A549 (cell line): Measurements from ENCODE around the gene MED12L. TPM values are rescaled to one million over a fixed set of nuclear protein-coding genes. Genes with fewer than 3 reads are reported as not detected.

Experiments
- ATAC-seq, 2 experiments: fragments of 200-7000 bp in 1 of 2; fragments of >200 bp in 1 of 2; cut with Nextera tagmentation in 1 of 2; cut with Tn5 transposase in 1 of 2; 3 replicates each; pipeline versions ENCODE4 v1.8.0 to v1.9.1; 2018 to 2020; ENCODE audit warnings: mild to moderate bottlenecking in 1 of 2, moderate library complexity in 1 of 2
- CTCF ChIA-PET: fragments of 300-600 bp; sonication (Branson Sonifier 250); formaldehyde crosslinking; extraction: SDS; loops from one replicate; lab custom pipeline; 2021; ENCODE audit warnings: antibody characterized with exemption, inconsistent platforms; lab: Yijun Ruan, JAX
- POLR2A ChIA-PET: fragments of 350-600 bp; formaldehyde crosslinking; extraction: SDS; loops from one replicate; lab custom pipeline; 2021; ENCODE audit warnings: antibody characterized with exemption, inconsistent platforms; lab: Yijun Ruan, JAX
- DNase-seq, 2 experiments: peaks; one replicate each; pipeline versions ENCODE4 v3.0.0 to v3.0.0-alpha.2; 2011 to 2016; ENCODE audit warnings: low read depth in 1 of 2, low spot score in 1 of 2
- FAIRE-seq: peaks from 2 replicates; lab custom pipeline; 2011; peaks lifted over from hg19 to GRCh38; lab: Jason Lieb, UNC
- H3K27ac ChIP-seq, 2 experiments: fragments of >200 bp; sonication (Bioruptor Twin); formaldehyde crosslinking; 3 replicates each; pipeline ENCODE4 v1.5.1; 2016 to 2017
- H3K4me1 ChIP-seq: fragments of >200 bp; sonication (Bioruptor Twin); formaldehyde crosslinking; 3 replicates; pipeline ENCODE4 v1.6.1; 2016
- H3K4me2 ChIP-seq: fragments of >200 bp; sonication (Bioruptor Twin); formaldehyde crosslinking; 3 replicates; pipeline ENCODE4 v1.6.1; 2016
- H3K4me3 ChIP-seq: fragments of >200 bp; sonication (Bioruptor Twin); formaldehyde crosslinking; 3 replicates; pipeline ENCODE4 v1.5.1; 2016
- H3K9me3 ChIP-seq: fragments of >200 bp; sonication (Bioruptor Twin); formaldehyde crosslinking; 3 replicates; pipeline ENCODE4 v1.6.1; 2016
- BHLHE40 ChIP-seq: IDR thresholded peaks from 2 replicates; pipeline ENCODE4 v1.6.1; 2012; ENCODE audit warnings: low read depth, low read length, inconsistent platforms
- CHD2 ChIP-seq: fragments of 150-350 bp; IDR thresholded peaks from 2 replicates; pipeline ENCODE4 v1.6.1; 2014; ENCODE audit warnings: low read length; ENCODE audit not compliant: partially characterized antibody
- EHMT2 ChIP-seq: fragments of 200-600 bp; sonication (generic); IDR thresholded peaks from 2 replicates; pipeline ENCODE4 v1.6.1; 2016; ENCODE audit warnings: antibody characterized with exemption, low read depth, mild to moderate bottlenecking, moderate library complexity
- FOSB ChIP-seq: fragments of 250-450 bp; sonication (Bioruptor Pico); IDR thresholded peaks from 2 replicates; pipeline ENCODE4 v1.5.0; 2020; ENCODE audit warnings: mild to moderate bottlenecking, moderate library complexity
- HDAC2 ChIP-seq: fragments of 200-600 bp; sonication (generic); IDR thresholded peaks from 2 replicates; pipeline ENCODE4 v1.6.1; 2016
- KDM5A ChIP-seq: fragments of 200-600 bp; sonication (generic); IDR thresholded peaks from 2 replicates; pipeline ENCODE4 v1.6.1; 2016; ENCODE audit warnings: antibody characterized with exemption, mild to moderate bottlenecking
- MAFK ChIP-seq: fragments of 450-650 bp; IDR thresholded peaks from 2 replicates; pipeline ENCODE4 v1.6.1; 2014; ENCODE audit not compliant: partially characterized antibody
- MYC ChIP-seq: IDR thresholded peaks from 2 replicates; pipeline ENCODE4 v1.6.1; 2012; ENCODE audit warnings: mild to moderate bottlenecking, inconsistent platforms, low read length, improper control_type of control experiment, borderline replicate concordance
- NPAS2 ChIP-seq: fragments of 250-450 bp; sonication (Bioruptor Pico); IDR thresholded peaks from 2 replicates; pipeline ENCODE4 v1.8.0; 2022; ENCODE audit warnings: mild to moderate bottlenecking, moderate library complexity, borderline replicate concordance
- PHF8 ChIP-seq: fragments of 200-600 bp; sonication (generic); IDR thresholded peaks from 2 replicates; pipeline ENCODE4 v1.6.1; 2016; ENCODE audit warnings: low read depth, mild to moderate bottlenecking, antibody characterized with exemption, moderate library complexity, borderline replicate concordance
- POLR2AphosphoS2 ChIP-seq: conservative IDR thresholded peaks from 2 replicates; pipeline ENCODE4 v1.6.1; 2012; ENCODE audit warnings: low read length, improper control_type of control experiment, inconsistent platforms
- RARB ChIP-seq: fragments of 250-450 bp; sonication (Bioruptor Pico); IDR thresholded peaks from 2 replicates; pipeline ENCODE4 v1.8.0; 2021; ENCODE audit warnings: mild to moderate bottlenecking, moderate library complexity
- REST ChIP-seq: fragments of 200-600 bp; sonication (generic); IDR thresholded peaks from 2 replicates; pipeline ENCODE4 v1.6.1; 2016; ENCODE audit warnings: antibody characterized with exemption, mild to moderate bottlenecking, moderate library complexity
- RNF2 ChIP-seq: fragments of 200-600 bp; sonication (generic); IDR thresholded peaks from 2 replicates; pipeline ENCODE4 v1.6.1; 2016; ENCODE audit warnings: low read depth, mild to moderate bottlenecking, antibody characterized with exemption, moderate library complexity, borderline replicate concordance
- TFCP2L1 ChIP-seq: fragments of 250-450 bp; sonication (Bioruptor Pico); IDR thresholded peaks from 2 replicates; pipeline ENCODE4 v1.5.0; 2021; ENCODE audit warnings: mild to moderate bottlenecking
- TP53 ChIP-seq: fragments of 250-450 bp; sonication (Bioruptor Pico); IDR thresholded peaks from 2 replicates; pipeline ENCODE4 v1.5.0; 2021; ENCODE audit warnings: mild to moderate bottlenecking, moderate library complexity
- ZFP36 ChIP-seq: fragments of 450-650 bp; IDR thresholded peaks from 2 replicates; pipeline ENCODE4 v1.6.1; 2014; ENCODE audit warnings: borderline replicate concordance; ENCODE audit not compliant: partially characterized antibody
- ZNF302 ChIP-seq: fragments of 250-450 bp; sonication (Bioruptor Pico); IDR thresholded peaks from 2 replicates; pipeline ENCODE4 v1.9.0; 2021; ENCODE audit warnings: inconsistent platforms, mild to moderate bottlenecking, moderate library complexity
- WGBS: methylation state at CpG from one replicate; pipeline ENCODE4 v1.1.6; 2017; ENCODE audit errors: missing lambda C conversion rate; 5-methylcytosine and 5-hydroxymethylcytosine counted together
- polyA plus RNA-seq, 4 experiments: library from polyadenylated mRNA; depleted of rRNA in 3 of 4; stranded (reverse); fragments of >200 nt; fragmentation: RNase III in 1 of 4; extraction: RNeasy Plus Mini Kit Qiagen cat#74134 plus additional on column Dnase treatment in 1 of 4; gene quantifications; 2 replicates in 3 of 4; 3 replicates in 1 of 4; pipeline ENCODE4 v1.2.3, GENCODE V29; 2011 to 2017
- TF ChIP-seq, protein P1 (sequence below): fragments of 450-650 bp; IDR thresholded peaks from 2 replicates; pipeline ENCODE4 v1.6.1; 2014; ENCODE audit warnings: antibody characterized with exemption
- TF ChIP-seq, protein P2 (sequence below): fragments of >200 bp; sonication (Bioruptor Twin); formaldehyde crosslinking; IDR thresholded peaks from 3 replicates; pipeline ENCODE4 v1.6.1; 2016
- TF ChIP-seq, protein P3 (sequence below): IDR thresholded peaks from 2 replicates; pipeline ENCODE4 v1.6.1; 2012; ENCODE audit warnings: low read depth, borderline replicate concordance
- TF ChIP-seq, protein P4 (sequence below): fragments of >200 bp; sonication (Bioruptor Twin); formaldehyde crosslinking; IDR thresholded peaks from 3 replicates; pipeline ENCODE4 v1.5.1; 2016

Gene MED12L
- polyA plus RNA-seq, 2 of the 4 experiments (the other 2 are of a cell fraction) = 0.32 to 0.63 TPM

GRCh38 chr3:151133917-151134450 is 48.5 kb downstream of the MED12L start:
- Histone ChIP-seq H3K27ac (no peak overlapping the region), H3K4me3 (no peak overlapping the region), H3K4me1 (no peaks in the 10 kb centered on the region), H3K9me3 (peaks cover 4% of the 10 kb centered on the region; the same call in 1 of the 3 replicates), H3K4me2 (no peak overlapping the region)
- FAIRE-seq = no peak
- CTCF ChIA-PET = interaction anchor here (0.7 to 2.5 kb wide), 5 partner anchors 8 to 346 kb away, joined by 3 to 11 read pairs (median 4); no protein-coding TSS in a partner anchor
- POLR2A ChIA-PET = no interaction called here
- ATAC-seq = no peak
- TF ChIP-seq CHD2 (no peak), KDM5A (no peak), ZNF302 (CRISPR knock-in tag) (no peak), HDAC2 (no peak), PHF8 (no peak), FOSB (CRISPR knock-in tag) (no peak), BHLHE40 (no peak), NPAS2 (CRISPR knock-in tag) (no peak), RARB (no peak)
- TF ChIP-seq, protein P1, sequence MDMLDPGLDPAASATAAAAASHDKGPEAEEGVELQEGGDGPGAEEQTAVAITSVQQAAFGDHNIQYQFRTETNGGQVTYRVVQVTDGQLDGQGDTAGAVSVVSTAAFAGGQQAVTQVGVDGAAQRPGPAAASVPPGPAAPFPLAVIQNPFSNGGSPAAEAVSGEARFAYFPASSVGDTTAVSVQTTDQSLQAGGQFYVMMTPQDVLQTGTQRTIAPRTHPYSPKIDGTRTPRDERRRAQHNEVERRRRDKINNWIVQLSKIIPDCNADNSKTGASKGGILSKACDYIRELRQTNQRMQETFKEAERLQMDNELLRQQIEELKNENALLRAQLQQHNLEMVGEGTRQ = no peak
- TF ChIP-seq, protein P2, sequence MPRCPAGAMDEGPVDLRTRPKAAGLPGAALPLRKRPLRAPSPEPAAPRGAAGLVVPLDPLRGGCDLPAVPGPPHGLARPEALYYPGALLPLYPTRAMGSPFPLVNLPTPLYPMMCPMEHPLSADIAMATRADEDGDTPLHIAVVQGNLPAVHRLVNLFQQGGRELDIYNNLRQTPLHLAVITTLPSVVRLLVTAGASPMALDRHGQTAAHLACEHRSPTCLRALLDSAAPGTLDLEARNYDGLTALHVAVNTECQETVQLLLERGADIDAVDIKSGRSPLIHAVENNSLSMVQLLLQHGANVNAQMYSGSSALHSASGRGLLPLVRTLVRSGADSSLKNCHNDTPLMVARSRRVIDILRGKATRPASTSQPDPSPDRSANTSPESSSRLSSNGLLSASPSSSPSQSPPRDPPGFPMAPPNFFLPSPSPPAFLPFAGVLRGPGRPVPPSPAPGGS = no peak
- WGBS = 30% methylated on average over 8 of the region's 8 CpGs
- DNase-seq = no peak

DNA sequence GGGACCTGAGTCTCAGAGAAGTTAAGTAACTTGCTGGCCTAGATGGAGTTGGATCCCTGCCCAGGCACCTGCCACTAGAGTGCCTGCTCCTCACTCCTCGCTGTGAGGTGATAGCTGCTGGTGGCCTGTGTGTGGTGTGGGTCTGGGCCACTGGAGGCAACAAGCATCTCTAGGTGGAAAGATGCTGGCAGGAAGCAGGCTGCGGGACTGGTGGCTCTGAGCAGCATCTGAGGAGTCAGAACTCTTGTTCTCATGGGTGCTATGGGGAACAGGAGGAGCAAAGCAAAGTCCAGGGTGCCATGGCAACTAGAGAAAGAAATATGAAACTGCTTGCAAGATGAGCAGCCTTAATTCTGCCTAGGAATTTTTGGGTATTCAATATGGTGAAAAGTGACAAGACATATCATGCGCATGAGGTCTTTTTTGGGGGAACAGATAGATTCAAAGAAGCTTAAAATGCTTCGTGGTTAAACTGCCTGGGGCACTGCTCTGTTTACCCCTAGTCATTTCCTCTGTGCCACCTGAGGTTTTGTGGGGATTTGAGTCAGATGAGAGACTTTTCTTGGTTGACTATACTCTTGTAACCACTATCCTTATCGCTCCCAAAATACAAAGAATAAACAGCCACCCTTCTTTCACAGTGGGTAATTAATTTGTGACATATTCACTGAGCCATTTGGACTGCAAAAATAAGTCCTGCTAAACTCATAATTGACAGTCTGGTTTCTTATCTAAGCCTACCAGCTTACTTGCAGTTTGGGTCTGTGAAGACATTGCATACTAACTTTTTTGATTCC is 50.3 kb downstream of the MED12L start:
- POLR2A ChIA-PET = no interaction called here
- ATAC-seq = no peak
- H3K9me3 ChIP-seq = peaks cover 4% of the 10 kb centered on the region; the same call in 1 of the 3 replicates
- no peak overlapping the region for H3K4me2 ChIP-seq
- no peak for FAIRE-seq
- no peak for DNase-seq
- no peak overlapping the region for H3K4me3 ChIP-seq
- 35% methylated on average over 5 of the region's 5 CpGs for WGBS
- H3K27ac ChIP-seq = no peak overlapping the region
- CTCF ChIA-PET = interaction anchor here (0.8 to 1.5 kb wide), 3 partner anchors 8 to 210 kb away, joined by 3 to 4 read pairs (median 3); no protein-coding TSS in a partner anchor
- TF ChIP-seq ZFP36 = no peak
- H3K4me1 ChIP-seq = no peaks in the 10 kb centered on the region

- ChIA-PET CTCF (interaction anchor here (0.9 to 5.8 kb wide), 8 partner anchors 8 to 615 kb away, joined by 3 to 24 read pairs (median 7); no protein-coding TSS in a partner anchor), POLR2A (no interaction called here)
- DNase-seq (no peak), ATAC-seq (no peak), FAIRE-seq (no peak)
- peaks cover 7% of the 10 kb centered on the region; the same call in 2 of the 3 replicates for H3K4me1 ChIP-seq
- WGBS = 52% methylated on average over 5 of the region's 5 CpGs
- H3K4me3 ChIP-seq = no peak overlapping the region
- H3K27ac ChIP-seq = no peak overlapping the region
- H3K9me3 ChIP-seq = no peaks in the 10 kb centered on the region; the same call in 2 of the 3 replicates
- H3K4me2 ChIP-seq = no peak overlapping the region
- TF ChIP-seq MYC (no peak), MAFK (no peak), REST (no peak), EHMT2 (no peak), POLR2AphosphoS2 (no peak), RNF2 (no peak), TP53 (no peak), RARB (no peak), CHD2 (no peak), BHLHE40 (no peak), TFCP2L1 (CRISPR knock-in tag) (no peak)
- TF ChIP-seq, protein P3, sequence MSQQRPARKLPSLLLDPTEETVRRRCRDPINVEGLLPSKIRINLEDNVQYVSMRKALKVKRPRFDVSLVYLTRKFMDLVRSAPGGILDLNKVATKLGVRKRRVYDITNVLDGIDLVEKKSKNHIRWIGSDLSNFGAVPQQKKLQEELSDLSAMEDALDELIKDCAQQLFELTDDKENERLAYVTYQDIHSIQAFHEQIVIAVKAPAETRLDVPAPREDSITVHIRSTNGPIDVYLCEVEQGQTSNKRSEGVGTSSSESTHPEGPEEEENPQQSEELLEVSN = no peak
- TF ChIP-seq, protein P4, sequence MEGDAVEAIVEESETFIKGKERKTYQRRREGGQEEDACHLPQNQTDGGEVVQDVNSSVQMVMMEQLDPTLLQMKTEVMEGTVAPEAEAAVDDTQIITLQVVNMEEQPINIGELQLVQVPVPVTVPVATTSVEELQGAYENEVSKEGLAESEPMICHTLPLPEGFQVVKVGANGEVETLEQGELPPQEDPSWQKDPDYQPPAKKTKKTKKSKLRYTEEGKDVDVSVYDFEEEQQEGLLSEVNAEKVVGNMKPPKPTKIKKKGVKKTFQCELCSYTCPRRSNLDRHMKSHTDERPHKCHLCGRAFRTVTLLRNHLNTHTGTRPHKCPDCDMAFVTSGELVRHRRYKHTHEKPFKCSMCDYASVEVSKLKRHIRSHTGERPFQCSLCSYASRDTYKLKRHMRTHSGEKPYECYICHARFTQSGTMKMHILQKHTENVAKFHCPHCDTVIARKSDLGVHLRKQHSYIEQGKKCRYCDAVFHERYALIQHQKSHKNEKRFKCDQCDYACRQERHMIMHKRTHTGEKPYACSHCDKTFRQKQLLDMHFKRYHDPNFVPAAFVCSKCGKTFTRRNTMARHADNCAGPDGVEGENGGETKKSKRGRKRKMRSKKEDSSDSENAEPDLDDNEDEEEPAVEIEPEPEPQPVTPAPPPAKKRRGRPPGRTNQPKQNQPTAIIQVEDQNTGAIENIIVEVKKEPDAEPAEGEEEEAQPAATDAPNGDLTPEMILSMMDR = no peak
Observed at GRCh38 chr3:151142929-151143328, 57.5 kb downstream of the MED12L start.
